Endodermal cell (in vitro differentiated cells): Measurements from ENCODE around the gene AP4E1. TPM values are rescaled to one million over a fixed set of nuclear protein-coding genes. Genes with fewer than 3 reads are reported as not detected.
"Not testable (repeated sequence)": the region's sequence is repeated elsewhere in the genome, so short reads cannot be mapped to it uniquely, and the experiment has no call there.

Experiments
- DNase-seq: peaks from one replicate; pipeline ENCODE4 v3.0.0-alpha.2; 2017
- H3K27ac ChIP-seq: 2 replicates; pipeline ENCODE4 v1.5.1; 2013; ENCODE audit warnings: mild to moderate bottlenecking, low read depth, low read length, moderate library complexity
- H3K27me3 ChIP-seq: 2 replicates; pipeline ENCODE4 v1.6.1; 2013; ENCODE audit warnings: mild to moderate bottlenecking, low read length, moderate library complexity; ENCODE audit not compliant: insufficient read depth, control insufficient read depth, poor library complexity, severe bottlenecking
- H3K36me3 ChIP-seq: 2 replicates; pipeline ENCODE4 v1.7.0; 2013; ENCODE audit warnings: mild to moderate bottlenecking, low read length, moderate library complexity; ENCODE audit not compliant: control insufficient read depth, insufficient read depth
- H3K4me1 ChIP-seq: one replicate; pipeline ENCODE4 v1.7.0; 2013; ENCODE audit warnings: low read length; ENCODE audit not compliant: control insufficient read depth, insufficient read depth
- H3K4me3 ChIP-seq: 2 replicates; pipeline ENCODE4 v1.5.1; 2013; ENCODE audit warnings: mild to moderate bottlenecking, low read length, moderate library complexity
- H3K9ac ChIP-seq: 2 replicates; pipeline ENCODE4 v1.6.1; 2013; ENCODE audit warnings: mild to moderate bottlenecking, low read length, moderate library complexity; ENCODE audit not compliant: poor library complexity, severe bottlenecking; ENCODE audit errors: extremely low read depth
- H3K9me3 ChIP-seq: 2 replicates; pipeline ENCODE4 v1.6.1; 2013; ENCODE audit warnings: mild to moderate bottlenecking, low read length, moderate library complexity; ENCODE audit not compliant: control insufficient read depth
- H3K27ac Mint-ChIP-seq: 2 replicates; pipeline ENCODE4 v1.8.0; 2020; ENCODE audit warnings: mixed read lengths
- H3K27me3 Mint-ChIP-seq: 2 replicates; pipeline ENCODE4 v1.8.0; 2021; ENCODE audit warnings: mild to moderate bottlenecking, mixed read lengths; ENCODE audit not compliant: insufficient read depth
- H3K36me3 Mint-ChIP-seq: 2 replicates; pipeline ENCODE4 v1.8.0; 2020; ENCODE audit warnings: low read depth, mixed read lengths
- H3K4me1 Mint-ChIP-seq: 2 replicates; pipeline ENCODE4 v1.8.0; 2020; ENCODE audit warnings: mixed read lengths
- H3K4me3 Mint-ChIP-seq: 2 replicates; pipeline ENCODE4 v1.8.0; 2020; ENCODE audit warnings: mild to moderate bottlenecking, moderate library complexity, mixed read lengths
- H3K9me3 Mint-ChIP-seq: 2 replicates; pipeline ENCODE4 v1.8.0; 2020; ENCODE audit warnings: mild to moderate bottlenecking, mixed read lengths
- WGBS, 2 experiments: methylation state at CpG; one replicate each; pipeline versions ENCODE4 v1.1.5 to v1.1.7; 2013; ENCODE audit warnings: missing lambda C conversion rate in 2 of 2, mixed read lengths in 1 of 2; ENCODE audit not compliant: insufficient coverage in 1 of 2, insufficient read length in 1 of 2; 5-methylcytosine and 5-hydroxymethylcytosine counted together
- total RNA-seq, 2 donors: library from RNA; stranded (reverse); fragmentation: NEBNext Ultra II Directional in 1 of 2; extraction: Animal tissue kit (Norgen Biotek cat#: 25700) in 1 of 2; gene quantifications; 2 replicates in 1 of 2; 3 replicates in 1 of 2; pipeline ENCODE4 v1.2.1, GENCODE V29; 2021
- TF ChIP-seq, protein P1 (sequence below): fragments of 200-600 bp; sonication (generic); conservative IDR thresholded peaks from 2 replicates; pipeline ENCODE4 v1.5.0; 2021; ENCODE audit warnings: antibody characterized with exemption, mild to moderate bottlenecking

The AP4E1 gene
- total RNA-seq, 2 donors from 2014 or later: 7.8 to 12.5 TPM

DNA sequence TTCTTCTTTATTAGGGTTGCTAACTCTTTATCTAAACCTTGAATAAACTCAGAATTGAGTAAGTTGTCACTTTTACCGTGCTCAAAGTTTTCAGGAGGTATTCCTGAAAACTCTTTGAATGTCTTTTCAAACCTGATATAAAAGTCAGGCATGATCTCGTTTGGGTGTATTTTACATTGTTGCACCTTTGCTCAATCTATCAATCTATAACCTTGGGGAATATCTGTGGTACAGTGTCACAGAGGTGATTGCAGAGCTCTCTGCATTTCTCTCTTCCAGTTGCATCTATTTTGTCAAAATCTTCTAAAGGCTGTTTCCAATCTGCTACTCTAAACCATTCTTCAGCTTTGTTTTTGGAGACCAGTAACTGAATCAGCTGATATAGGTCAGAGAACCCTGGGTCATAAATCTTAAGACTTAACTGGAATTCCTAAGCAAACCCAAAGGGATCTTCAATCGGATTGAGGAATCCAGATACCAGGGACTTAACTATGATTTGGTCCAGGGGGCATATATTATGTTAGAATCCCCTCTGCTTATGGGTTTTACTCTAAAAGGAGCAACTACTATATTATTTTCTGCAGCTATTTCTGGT, 35.6 kb upstream of the AP4E1 start:
- Histone ChIP-seq H3K27ac (no peak overlapping the region), H3K4me1 (peaks cover 4% of the 10 kb centered on the region), H3K4me3 (no peak overlapping the region), H3K36me3 (no peaks in the 10 kb centered on the region), H3K9me3 (no peaks in the 10 kb centered on the region), H3K27me3 (peaks cover 46% of the 10 kb centered on the region), H3K9ac (no peak overlapping the region)
- H3K4me3 Mint-ChIP-seq: no peak overlapping the region
- 94 to 100% methylated on average over 3 of the region's 3 CpGs for WGBS, 2 experiments
- TF ChIP-seq, protein P1, sequence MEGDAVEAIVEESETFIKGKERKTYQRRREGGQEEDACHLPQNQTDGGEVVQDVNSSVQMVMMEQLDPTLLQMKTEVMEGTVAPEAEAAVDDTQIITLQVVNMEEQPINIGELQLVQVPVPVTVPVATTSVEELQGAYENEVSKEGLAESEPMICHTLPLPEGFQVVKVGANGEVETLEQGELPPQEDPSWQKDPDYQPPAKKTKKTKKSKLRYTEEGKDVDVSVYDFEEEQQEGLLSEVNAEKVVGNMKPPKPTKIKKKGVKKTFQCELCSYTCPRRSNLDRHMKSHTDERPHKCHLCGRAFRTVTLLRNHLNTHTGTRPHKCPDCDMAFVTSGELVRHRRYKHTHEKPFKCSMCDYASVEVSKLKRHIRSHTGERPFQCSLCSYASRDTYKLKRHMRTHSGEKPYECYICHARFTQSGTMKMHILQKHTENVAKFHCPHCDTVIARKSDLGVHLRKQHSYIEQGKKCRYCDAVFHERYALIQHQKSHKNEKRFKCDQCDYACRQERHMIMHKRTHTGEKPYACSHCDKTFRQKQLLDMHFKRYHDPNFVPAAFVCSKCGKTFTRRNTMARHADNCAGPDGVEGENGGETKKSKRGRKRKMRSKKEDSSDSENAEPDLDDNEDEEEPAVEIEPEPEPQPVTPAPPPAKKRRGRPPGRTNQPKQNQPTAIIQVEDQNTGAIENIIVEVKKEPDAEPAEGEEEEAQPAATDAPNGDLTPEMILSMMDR: no peak
- H3K27me3 Mint-ChIP-seq: peaks cover 35% of the 10 kb centered on the region
- no peak overlapping the region for H3K27ac Mint-ChIP-seq
- H3K9me3 Mint-ChIP-seq: no peaks in the 10 kb centered on the region
- peaks cover 18% of the 10 kb centered on the region for H3K4me1 Mint-ChIP-seq
- no peak for DNase-seq
- no peaks in the 10 kb centered on the region for H3K36me3 Mint-ChIP-seq

DNA sequence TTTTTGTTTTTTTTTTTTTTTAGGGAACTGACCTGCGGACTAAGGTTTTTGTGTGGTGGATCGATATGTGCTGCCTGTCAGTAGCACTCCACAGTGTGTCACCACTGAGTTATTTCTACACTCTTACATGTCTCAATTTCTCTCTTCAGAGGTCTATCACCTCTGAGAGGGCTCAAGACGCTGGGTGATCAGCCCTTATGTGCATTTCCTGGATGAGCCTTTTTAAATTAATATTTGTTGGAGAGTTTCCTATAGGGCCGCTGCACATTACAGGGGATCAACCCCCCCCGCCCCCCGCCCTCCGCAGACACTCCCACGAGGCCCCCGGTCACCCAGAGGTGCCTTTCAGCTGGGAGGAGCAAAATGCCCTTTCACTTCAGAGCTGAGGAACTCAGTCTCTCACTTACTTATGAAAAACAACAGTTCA, 34.5 kb upstream of the AP4E1 start:
- H3K4me3 ChIP-seq: no peak overlapping the region
- no peak overlapping the region for H3K4me3 Mint-ChIP-seq

DNA sequence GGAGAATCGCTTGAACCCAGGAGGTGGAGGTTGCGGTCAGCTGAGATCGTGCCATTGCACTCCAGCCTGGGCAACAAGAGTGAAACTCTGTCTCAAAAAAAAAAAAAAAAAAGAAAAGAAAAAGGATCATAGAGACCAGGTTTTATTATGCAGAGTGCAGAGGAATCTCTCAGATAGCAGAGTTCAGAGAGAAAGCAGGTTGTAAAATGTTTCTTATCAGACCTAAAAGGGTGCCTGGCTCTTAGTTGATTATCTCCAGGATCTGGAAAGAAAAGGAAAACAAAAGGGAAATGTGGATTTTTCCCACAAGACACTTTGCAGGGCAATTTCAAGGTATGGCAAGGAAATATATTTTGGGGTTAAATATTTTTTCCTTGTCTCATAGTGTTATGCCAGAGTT, 33.2 kb upstream of the AP4E1 start:
- DNase-seq, H3K36me3 Mint-ChIP-seq, H3K27ac ChIP-seq, H3K4me3 ChIP-seq, H3K4me3 Mint-ChIP-seq, H3K27ac Mint-ChIP-seq, H3K9me3 Mint-ChIP-seq, H3K36me3 ChIP-seq, H3K4me1 ChIP-seq, H3K9me3 ChIP-seq, H3K9ac ChIP-seq: not testable (repeated sequence)
- Mint-ChIP-seq H3K27me3 (peaks cover 19% of the 10 kb centered on the region), H3K4me1 (peaks cover 18% of the 10 kb centered on the region)
- 92 to 100% methylated on average over 2 to 3 of the region's 3 CpGs for WGBS, 2 experiments
- peaks cover 30% of the 10 kb centered on the region for H3K27me3 ChIP-seq

More for the DNA sequence above, 34.5 kb upstream of the AP4E1 start:
- H3K27ac ChIP-seq: no peak overlapping the region
- Mint-ChIP-seq H3K4me1 (peaks cover 18% of the 10 kb centered on the region), H3K9me3 (no peaks in the 10 kb centered on the region), H3K27ac (no peak overlapping the region), H3K27me3 (peaks cover 32% of the 10 kb centered on the region), H3K36me3 (no peaks in the 10 kb centered on the region)
- H3K4me1 ChIP-seq: peaks cover 4% of the 10 kb centered on the region
- H3K9ac ChIP-seq: no peak overlapping the region
- TF ChIP-seq, protein P1: peak; percentile 51
- 86% methylated on average over 8 of the region's 9 CpGs; no CpG with 5 or more reads in 1 of the 2 experiments for WGBS, 2 experiments
- no peak for DNase-seq
- no peaks in the 10 kb centered on the region for H3K36me3 ChIP-seq
- no peaks in the 10 kb centered on the region for H3K9me3 ChIP-seq
- H3K27me3 ChIP-seq: peaks cover 43% of the 10 kb centered on the region
